Glutamatergic neuron (in vitro differentiated cells): Measurements from ENCODE around the gene RAX. TPM values are rescaled to one million over a fixed set of nuclear protein-coding genes. Genes with fewer than 3 reads are reported as not detected.

Source experiments
- DNase-seq: peaks from one replicate; pipeline ENCODE4 v3.0.0; 2022
- H3K27ac Mint-ChIP-seq: one replicate; pipeline ENCODE4 v1.8.0; 2020; ENCODE audit warnings: mild to moderate bottlenecking, mixed read lengths, inconsistent platforms; ENCODE audit not compliant: unreplicated experiment
- H3K27me3 Mint-ChIP-seq: one replicate; pipeline ENCODE4 v1.8.0; 2020; ENCODE audit warnings: mild to moderate bottlenecking, moderate library complexity, mixed read lengths, inconsistent platforms; ENCODE audit not compliant: unreplicated experiment
- H3K36me3 Mint-ChIP-seq: one replicate; pipeline ENCODE4 v1.8.0; 2020; ENCODE audit warnings: mild to moderate bottlenecking, mixed read lengths, inconsistent platforms; ENCODE audit not compliant: unreplicated experiment
- H3K4me1 Mint-ChIP-seq: one replicate; pipeline ENCODE4 v1.8.0; 2020; ENCODE audit warnings: mild to moderate bottlenecking, low read depth, mixed read lengths, inconsistent platforms; ENCODE audit not compliant: unreplicated experiment
- H3K4me3 Mint-ChIP-seq: one replicate; pipeline ENCODE4 v1.8.0; 2020; ENCODE audit warnings: mild to moderate bottlenecking, mixed read lengths, inconsistent platforms; ENCODE audit not compliant: unreplicated experiment
- H3K9me3 Mint-ChIP-seq: one replicate; pipeline ENCODE4 v1.8.0; 2020; ENCODE audit warnings: mild to moderate bottlenecking, moderate library complexity, mixed read lengths, inconsistent platforms; ENCODE audit not compliant: unreplicated experiment
- long read RNA-seq: library from polyadenylated mRNA; unstranded; transcript quantifications from one replicate; pipeline ENCODE4 v2.0.0, GENCODE V29; 2020; ENCODE audit not compliant: unreplicated experiment
- total RNA-seq: library from RNA; stranded (reverse); fragmentation: NEBNext Ultra II Directional; extraction: Animal tissue kit (Norgen Biotek cat#: 25700); gene quantifications from one replicate; pipeline ENCODE4 v1.2.1, GENCODE V29; 2021; ENCODE audit not compliant: unreplicated experiment
- TF ChIP-seq, protein P1 (sequence below): fragments of 200-600 bp; sonication (generic); IDR thresholded peaks from one replicate; pipeline ENCODE4 v1.5.0; 2021; ENCODE audit not compliant: partially characterized antibody, unreplicated experiment

The RAX gene
- total RNA-seq = not detected
- long read RNA-seq = 0 reads

DNA sequence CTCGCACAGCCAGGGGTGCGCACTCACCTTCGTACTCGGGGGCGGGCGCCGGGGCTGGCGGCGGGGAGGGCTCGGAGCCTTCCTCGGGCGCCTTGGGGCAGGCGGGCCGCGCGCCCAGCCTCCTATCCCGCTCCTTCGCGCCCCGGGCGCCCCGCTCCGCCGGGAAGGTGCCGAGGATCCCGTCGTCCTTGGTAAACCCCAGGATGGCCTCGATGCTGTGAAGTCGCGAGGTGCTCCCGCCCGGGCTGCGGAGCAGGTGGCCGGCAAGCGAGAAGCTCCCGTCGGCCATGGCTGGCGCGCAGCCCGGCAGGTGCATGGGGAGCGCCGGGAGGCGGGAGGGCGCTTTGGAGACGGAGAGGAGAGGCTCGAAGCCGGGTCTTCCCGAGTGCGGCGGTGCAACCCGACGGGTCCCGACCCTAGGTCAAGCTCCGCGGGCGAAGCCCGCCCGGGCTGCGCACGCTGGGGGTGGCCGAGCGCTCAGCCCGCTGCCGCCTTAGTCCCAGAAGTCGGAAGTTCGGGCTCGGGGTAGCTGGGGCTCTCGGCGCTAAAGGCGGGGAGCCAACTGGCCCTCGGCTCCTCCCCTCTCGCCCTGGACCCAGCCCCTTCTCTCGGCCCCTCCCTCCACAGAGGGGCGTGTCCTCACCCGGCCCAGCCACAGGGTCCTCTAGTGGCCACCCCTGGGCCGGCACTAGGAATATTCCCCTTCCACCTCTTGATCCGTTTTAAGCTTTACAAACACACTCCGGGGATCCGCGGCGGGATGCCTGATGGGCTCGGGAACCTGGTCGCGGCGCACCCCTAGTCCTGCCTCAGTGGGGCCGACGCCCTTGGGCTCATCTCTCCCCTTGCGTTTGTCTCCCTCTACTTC is at the start of gene RAX:
RAX (minus strand) TSS at position 564 of the 868 bp plus-strand sequence; CDS start at position 316, 248 bp downstream.
- Mint-ChIP-seq H3K4me3 (peak within 1 kb of the TSS; percentile 70), H3K4me1 (peaks cover 4% of the 10 kb centered on the region)

DNA sequence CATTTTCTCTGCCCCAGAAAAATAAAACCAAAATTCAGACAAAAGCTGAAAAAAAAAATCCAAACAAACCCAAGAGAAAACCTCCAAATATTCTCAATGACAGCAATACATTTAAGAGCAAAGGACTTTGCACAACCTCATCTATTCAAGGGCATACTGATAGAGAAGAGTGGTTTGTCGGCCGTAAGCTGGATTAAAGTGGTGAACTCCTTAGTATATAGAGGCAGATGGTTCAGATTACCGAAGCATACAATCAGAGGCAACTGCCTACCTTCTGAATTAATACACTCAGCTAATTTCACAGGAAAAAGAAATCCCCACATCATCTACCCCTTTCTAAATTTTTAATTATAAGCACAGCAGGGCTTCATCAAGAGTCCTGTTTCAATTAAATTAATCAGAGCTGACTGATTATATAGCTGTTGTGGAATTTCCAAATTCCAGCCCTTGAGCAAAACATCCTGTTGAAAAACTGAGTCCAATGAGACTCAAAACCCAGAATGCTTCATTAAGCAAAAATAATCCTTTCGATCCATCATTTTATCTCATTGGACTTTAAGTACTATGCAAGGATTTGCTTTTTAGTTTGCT is 45.3 kb upstream of the RAX start, which contains the start of gene CPLX4:
CPLX4 (minus strand) TSS at position 190 of the 591 bp plus-strand sequence; CDS start at position 3, 187 bp downstream.
- no peak within 1 kb of the TSS for H3K4me3 Mint-ChIP-seq
- H3K27me3 Mint-ChIP-seq = no peaks in the 10 kb centered on the region
- DNase-seq = no peak
- no peaks in the 10 kb centered on the region for H3K9me3 Mint-ChIP-seq
- TF ChIP-seq, protein P1, sequence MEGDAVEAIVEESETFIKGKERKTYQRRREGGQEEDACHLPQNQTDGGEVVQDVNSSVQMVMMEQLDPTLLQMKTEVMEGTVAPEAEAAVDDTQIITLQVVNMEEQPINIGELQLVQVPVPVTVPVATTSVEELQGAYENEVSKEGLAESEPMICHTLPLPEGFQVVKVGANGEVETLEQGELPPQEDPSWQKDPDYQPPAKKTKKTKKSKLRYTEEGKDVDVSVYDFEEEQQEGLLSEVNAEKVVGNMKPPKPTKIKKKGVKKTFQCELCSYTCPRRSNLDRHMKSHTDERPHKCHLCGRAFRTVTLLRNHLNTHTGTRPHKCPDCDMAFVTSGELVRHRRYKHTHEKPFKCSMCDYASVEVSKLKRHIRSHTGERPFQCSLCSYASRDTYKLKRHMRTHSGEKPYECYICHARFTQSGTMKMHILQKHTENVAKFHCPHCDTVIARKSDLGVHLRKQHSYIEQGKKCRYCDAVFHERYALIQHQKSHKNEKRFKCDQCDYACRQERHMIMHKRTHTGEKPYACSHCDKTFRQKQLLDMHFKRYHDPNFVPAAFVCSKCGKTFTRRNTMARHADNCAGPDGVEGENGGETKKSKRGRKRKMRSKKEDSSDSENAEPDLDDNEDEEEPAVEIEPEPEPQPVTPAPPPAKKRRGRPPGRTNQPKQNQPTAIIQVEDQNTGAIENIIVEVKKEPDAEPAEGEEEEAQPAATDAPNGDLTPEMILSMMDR = no peak
- H3K36me3 Mint-ChIP-seq = no peaks in the 10 kb centered on the region
- H3K27ac Mint-ChIP-seq = no peak within 1 kb of the TSS
- no peaks in the 10 kb centered on the region for H3K4me1 Mint-ChIP-seq

More for the DNA sequence above, at the start of gene RAX:
- DNase-seq = peak; percentile 76
- H3K9me3 Mint-ChIP-seq = peaks cover 3% of the 10 kb centered on the region
- no peaks in the 10 kb centered on the region for H3K36me3 Mint-ChIP-seq
- H3K27me3 Mint-ChIP-seq = peaks cover 25% of the 10 kb centered on the region
- TF ChIP-seq, protein P1 = peak; percentile 29
- H3K27ac Mint-ChIP-seq = no peak within 1 kb of the TSS

DNA sequence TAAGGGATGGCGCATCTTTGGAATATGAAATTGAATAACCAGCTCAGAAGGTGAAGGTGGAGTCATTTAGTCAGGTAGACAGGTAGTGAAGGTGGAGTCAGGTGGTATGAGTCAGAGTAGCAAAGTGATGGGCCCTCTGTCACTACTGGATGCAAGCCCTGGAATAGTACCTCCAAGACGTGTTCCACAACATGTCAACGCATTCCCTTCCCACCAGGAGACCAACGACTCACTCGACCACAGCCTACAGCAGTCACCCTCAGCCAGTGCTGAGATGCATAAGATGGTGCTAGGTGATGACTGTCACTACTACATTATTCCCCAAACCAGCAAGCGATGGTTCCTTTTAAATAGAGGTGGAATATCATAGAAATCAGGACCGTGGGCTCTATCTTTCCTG is 38.4 kb upstream of the RAX start:
- no peaks in the 10 kb centered on the region for H3K36me3 Mint-ChIP-seq
- H3K4me3 Mint-ChIP-seq = no peak overlapping the region
- H3K27me3 Mint-ChIP-seq = peaks cover 3% of the 10 kb centered on the region
- TF ChIP-seq, protein P1 = no peak
- DNase-seq = no peak
- no peaks in the 10 kb centered on the region for H3K4me1 Mint-ChIP-seq
- H3K9me3 Mint-ChIP-seq = no peaks in the 10 kb centered on the region
- H3K27ac Mint-ChIP-seq = no peak overlapping the region

DNA sequence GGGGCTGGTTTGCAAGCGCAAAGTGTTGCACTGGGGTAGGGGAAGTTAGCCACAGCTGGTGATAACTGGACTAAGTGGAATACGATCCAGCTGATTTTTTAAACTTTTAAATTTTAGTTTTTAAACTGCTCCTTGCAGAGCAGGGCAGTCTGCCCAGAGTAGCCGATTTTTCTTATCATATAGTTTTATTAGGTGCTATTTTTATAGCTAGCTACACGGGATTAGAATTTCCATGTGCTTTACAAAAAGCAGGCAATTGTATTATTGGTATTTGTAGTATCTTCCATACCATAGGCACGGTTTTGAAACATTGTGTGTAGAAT is 35.6 kb upstream of the RAX start:
- H3K27ac Mint-ChIP-seq = no peak overlapping the region
- no peak for DNase-seq
- no peaks in the 10 kb centered on the region for H3K9me3 Mint-ChIP-seq
- no peaks in the 10 kb centered on the region for H3K36me3 Mint-ChIP-seq
- H3K4me3 Mint-ChIP-seq = peak overlapping the region; percentile 53
- TF ChIP-seq, protein P1 = no peak
- no peaks in the 10 kb centered on the region for H3K4me1 Mint-ChIP-seq
- H3K27me3 Mint-ChIP-seq = peaks cover 3% of the 10 kb centered on the region
